Large intestine (tissue), 3 donors: ENCODE results near the gene METTL16. TPM values are rescaled to one million over a fixed set of nuclear protein-coding genes. Genes with fewer than 3 reads are reported as not detected.

ENCODE experiments used
- DNase-seq, 2 donors: peaks; one replicate each; pipeline versions ENCODE4 v3.0.0 to v3.0.0-alpha.2; 2013
- H3K27ac ChIP-seq: one replicate; pipeline ENCODE4 v1.5.1; 2013; ENCODE audit warnings: low read length
- H3K27me3 ChIP-seq: 2 replicates; pipeline ENCODE4 v1.6.1; 2013; ENCODE audit warnings: low read length; ENCODE audit not compliant: control insufficient read depth, insufficient read depth
- H3K36me3 ChIP-seq: 2 replicates; pipeline ENCODE4 v1.6.1; 2013; ENCODE audit warnings: low read length; ENCODE audit not compliant: control insufficient read depth, insufficient read depth
- H3K4me1 ChIP-seq: one replicate; pipeline ENCODE4 v1.6.1; 2013; ENCODE audit warnings: low read length; ENCODE audit not compliant: control insufficient read depth, insufficient read depth
- H3K4me3 ChIP-seq: one replicate; pipeline ENCODE4 v1.5.1; 2013; ENCODE audit warnings: low read length
- H3K9me3 ChIP-seq: one replicate; pipeline ENCODE4 v1.6.1; 2013; ENCODE audit warnings: mild to moderate bottlenecking, low read depth, low read length, moderate library complexity; ENCODE audit not compliant: control insufficient read depth
- WGBS: methylation state at CpG from one replicate; pipeline ENCODE4 v1.1.5; 2013; ENCODE audit warnings: low lambda C conversion rate; ENCODE audit not compliant: insufficient coverage; 5-methylcytosine and 5-hydroxymethylcytosine counted together
- polyA plus RNA-seq: library from polyadenylated mRNA; unstranded; fragments of 120-200 nt; gene quantifications from one replicate; pipeline ENCODE4 v1.2.1, GENCODE V29; 2013

METTL16 gene
- polyA plus RNA-seq, 1 donor: 26.3 TPM

DNA sequence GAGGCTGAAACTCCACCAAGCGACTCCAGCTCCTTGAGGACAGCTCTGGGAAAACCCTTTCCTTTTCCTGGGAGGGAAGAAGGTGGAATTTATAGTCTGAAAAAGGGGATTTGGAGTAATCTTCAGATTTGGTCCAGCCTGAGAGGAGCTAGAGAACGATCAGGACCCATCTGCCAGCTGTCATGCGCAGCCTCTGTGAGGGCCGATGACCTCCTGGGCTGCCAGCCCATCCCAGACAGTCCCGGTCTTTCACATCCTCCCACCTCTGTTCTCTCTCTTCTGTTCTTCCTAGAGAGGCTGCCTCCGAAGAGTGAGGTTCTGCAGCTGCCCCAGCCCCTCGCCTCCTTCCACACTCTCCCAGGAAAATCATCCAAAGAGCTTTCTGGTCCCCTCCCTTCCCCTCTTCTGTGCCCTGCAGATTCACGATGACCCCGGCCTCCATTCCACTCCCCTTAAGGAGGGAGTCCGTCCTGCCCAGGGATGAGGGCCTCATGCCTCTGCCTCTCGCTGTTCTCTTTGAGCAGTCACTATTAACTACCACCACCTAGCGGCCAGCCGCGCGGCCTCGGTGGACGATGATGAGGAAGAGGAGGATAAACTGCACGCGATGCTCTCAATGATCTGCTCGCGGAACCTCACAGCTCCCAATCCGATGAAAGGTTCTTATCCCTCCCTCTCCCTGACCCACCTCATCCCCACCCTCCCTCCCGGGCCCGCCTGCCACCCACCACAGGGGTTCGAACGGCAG is 144.8 kb downstream of the METTL16 start:
- Histone ChIP-seq H3K36me3 (peaks cover 42% of the 10 kb centered on the region), H3K9me3 (no peaks in the 10 kb centered on the region), H3K27me3 (no peaks in the 10 kb centered on the region), H3K4me3 (no peak overlapping the region), H3K4me1 (no peaks in the 10 kb centered on the region), H3K27ac (no peak overlapping the region)
- DNase-seq: no peak
- WGBS: 100% methylated on average over 1 of the region's 26 CpGs

Other genes starting within 250 kb of the METTL16 start
- gene SMG6, start 208.1 kb downstream of the METTL16 start, polyA plus RNA-seq: 18.0 TPM
- 8.4 TPM for gene SRR, start 207.9 kb downstream of the METTL16 start, polyA plus RNA-seq
- gene TSR1, start 175.4 kb downstream of the METTL16 start, polyA plus RNA-seq: 24.2 TPM
- gene SGSM2, start 174.4 kb downstream of the METTL16 start, polyA plus RNA-seq: 50.0 TPM
- 20.3 TPM for gene MNT, start 110.8 kb downstream of the METTL16 start, polyA plus RNA-seq
- gene PAFAH1B1, start 81.8 kb upstream of the METTL16 start, polyA plus RNA-seq: 107 TPM
- gene CLUH, start 199.9 kb upstream of the METTL16 start, polyA plus RNA-seq: 85.5 TPM
- gene CCDC92B, start 237.8 kb upstream of the METTL16 start, polyA plus RNA-seq: 1.5 TPM